GM23248 (cell line): ENCODE data around the gene RASSF3.

Source experiments
- EZH2 ChIP-seq: fragments of 200-600 bp; sonication (generic); IDR thresholded peaks from 2 replicates; pipeline ENCODE4 v1.6.1; 2018; ENCODE audit warnings: antibody characterized with exemption, mild to moderate bottlenecking; ENCODE audit not compliant: insufficient read depth, poor library complexity, severe bottlenecking
- EZH2phosphoT487 ChIP-seq: fragments of 200-600 bp; sonication (generic); IDR thresholded peaks from 2 replicates; pipeline ENCODE4 v1.6.1; 2018; ENCODE audit warnings: antibody characterized with exemption, moderate library complexity, mild to moderate bottlenecking, low read depth; ENCODE audit not compliant: insufficient read depth

DNA sequence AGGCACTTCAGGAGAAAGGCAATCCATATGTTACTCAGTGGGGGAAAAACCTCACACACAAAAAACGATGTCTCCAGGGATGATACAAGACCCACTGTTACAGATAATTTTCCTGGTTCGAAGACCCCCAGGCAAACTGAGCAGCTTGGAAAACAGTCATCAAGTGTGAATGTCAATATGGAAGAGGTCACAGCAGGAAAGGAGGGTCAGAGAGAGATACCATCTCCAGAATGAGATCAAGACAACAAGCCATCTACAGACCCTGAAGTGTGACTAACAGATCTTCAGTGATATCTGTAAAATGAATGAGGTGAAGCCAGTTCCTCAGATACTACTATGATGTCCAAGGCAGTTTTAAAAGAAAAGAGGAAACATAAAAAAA lies 120.3 kb downstream of the RASSF3 start:
- TF ChIP-seq EZH2 (no peak), EZH2phosphoT487 (no peak)
